HG02852 (cell line): ENCODE results near the gene GADD45GIP1.
"Not testable (repeated sequence)": the region's sequence is repeated elsewhere in the genome, so short reads cannot be mapped to it uniquely, and the experiment has no call there.

ENCODE experiments used
- ATAC-seq: cut with Tn5 transposase; IDR thresholded peaks from one replicate; pipeline ENCODE4 v1.9.1; 2021; ENCODE audit warnings: mild to moderate bottlenecking, moderate library complexity; ENCODE audit not compliant: unreplicated experiment

The GADD45GIP1 gene

DNA sequence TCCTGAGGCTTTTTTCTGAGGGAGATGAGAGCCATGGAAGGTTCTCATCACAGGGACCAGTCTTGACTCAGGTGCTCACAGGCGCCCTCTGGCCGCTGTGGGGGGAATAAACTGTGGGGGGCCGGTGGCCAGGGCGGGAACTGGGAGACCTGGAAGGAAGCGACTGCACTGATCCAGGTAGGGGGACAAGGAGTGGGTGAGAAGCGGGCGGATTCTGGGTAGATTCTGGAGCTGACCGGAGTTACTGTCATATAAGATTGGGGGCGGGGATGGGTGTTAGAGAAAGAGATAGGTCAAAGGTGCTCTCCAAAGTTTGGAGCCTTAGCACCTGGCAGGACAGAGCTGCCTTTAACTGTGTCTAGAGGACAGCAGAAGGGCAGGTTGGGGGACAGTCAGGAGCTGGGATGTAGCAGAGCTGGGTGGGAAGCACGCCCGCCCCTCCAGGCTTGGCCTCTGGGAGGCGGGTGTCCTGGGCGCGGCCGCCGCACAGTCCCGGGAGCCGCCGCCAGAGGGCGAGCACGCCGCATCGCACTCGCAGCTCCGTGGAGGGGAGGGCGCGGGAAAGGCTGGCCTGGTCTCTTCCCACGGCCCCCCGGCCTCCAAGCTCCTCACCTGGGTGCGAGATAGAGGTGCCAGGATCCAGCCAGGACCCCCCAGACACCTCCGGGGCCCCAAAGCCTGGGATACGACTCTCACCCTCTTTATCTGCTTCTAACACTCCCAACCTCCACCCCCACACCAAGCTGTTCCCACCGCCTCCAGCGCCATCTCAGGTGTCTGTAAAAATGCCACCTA is 8.2 kb upstream of the GADD45GIP1 start:
- no peak for ATAC-seq

DNA sequence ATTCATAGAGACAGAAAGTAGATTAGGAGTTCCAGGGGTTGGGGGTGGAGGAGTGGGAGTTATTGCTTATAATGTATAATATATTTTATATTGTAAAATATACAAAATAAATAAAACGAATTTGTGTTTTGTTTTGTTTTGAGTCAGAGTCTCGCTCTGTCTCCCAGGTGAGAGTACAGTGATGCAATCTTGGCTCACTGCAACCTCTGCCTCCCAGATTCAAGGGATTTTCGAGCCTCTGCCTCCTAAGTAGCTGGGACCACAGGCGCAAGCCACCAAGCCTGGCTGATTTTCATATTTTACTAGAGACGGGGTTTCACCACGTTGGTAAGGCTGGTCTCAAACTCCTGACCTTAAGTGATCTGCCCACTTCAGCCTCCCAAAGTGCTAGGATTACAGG is 2.5 kb upstream of the GADD45GIP1 start:
- ATAC-seq, result no peak

DNA sequence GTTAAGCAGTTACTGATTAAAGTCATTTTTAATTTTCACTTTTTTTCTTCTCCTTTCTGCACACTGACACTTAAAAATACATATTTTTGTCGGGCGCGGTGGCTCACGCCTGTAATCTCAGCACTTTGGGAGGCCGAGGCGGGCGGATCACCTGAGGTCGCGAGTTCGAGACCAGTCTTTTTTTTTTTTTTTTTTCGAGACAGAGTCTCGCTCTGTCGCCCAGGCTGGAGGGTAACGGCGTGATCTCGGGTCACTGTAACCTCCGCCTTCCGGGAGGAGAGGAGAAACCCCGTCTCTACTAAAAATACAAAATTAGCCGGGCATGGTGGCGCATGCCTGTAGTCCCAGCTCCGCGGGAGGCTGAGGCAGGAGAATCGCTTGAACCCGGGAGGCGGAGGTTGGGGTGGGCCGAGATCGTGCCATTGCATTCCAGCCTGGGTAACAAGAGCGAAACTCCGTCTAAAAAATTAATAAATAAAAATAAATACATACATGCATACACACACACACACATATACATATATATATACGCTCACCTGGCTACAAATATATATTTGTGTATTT is 448 bp upstream of the GADD45GIP1 start:
- ATAC-seq, result not testable (repeated sequence)

DNA sequence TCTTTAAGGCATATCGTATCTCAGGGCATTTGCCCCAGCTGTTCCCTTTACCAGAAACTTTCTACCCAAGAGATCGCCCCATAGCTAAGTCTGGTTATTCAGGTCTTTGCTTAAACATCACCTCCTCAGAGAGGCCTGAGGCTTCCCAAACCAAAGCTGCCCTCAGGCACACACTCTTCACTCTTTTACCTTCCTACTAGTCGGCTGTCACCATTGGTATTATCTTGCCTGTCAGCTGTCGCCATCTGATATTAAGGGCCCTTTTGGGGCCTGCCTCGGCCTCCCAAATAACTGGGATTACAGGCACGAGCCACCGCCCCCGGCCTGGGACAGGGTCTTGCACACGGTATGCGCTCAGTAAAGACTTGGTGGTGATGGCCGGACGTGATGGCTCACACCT is 1.0 kb downstream of the GADD45GIP1 start:
- no peak for ATAC-seq

DNA sequence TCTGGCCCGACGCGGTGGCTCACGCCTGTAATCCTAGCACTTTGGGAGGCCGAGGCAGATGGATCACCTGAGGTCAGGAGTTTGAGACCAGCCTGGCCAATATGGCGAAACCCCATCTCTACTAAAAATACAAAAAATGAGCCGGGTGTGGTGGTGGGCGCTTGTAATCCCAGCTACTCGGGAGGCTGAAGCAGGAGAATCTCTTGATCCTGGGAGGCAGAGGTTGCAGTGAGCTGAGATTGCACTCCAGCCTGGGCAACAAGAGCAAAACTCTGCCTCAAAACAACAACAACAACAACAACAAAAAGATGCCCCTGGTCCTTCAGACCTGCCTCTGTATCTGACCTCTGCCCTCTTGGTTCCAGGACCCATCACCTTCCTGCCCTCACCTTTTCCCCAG is 1.4 kb downstream of the GADD45GIP1 start:
- not testable (repeated sequence) for ATAC-seq

DNA sequence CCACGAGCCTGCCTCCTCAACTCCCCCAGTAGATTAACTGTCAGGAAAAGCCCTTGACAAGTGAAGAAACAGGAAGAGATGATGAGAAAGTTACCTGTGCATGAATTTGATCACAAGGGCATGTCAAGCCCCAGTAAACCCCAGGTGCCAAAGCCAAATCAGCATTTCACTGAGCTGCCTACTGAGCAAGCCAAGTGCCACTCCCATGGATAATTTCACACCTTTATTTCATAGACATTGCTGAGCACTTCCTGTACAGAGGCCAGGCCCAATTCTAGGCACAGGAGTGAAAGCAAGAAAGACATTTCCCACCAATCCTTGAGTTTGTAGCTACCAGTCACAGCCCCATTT is 2.4 kb downstream of the GADD45GIP1 start:
- ATAC-seq, result no peak

DNA sequence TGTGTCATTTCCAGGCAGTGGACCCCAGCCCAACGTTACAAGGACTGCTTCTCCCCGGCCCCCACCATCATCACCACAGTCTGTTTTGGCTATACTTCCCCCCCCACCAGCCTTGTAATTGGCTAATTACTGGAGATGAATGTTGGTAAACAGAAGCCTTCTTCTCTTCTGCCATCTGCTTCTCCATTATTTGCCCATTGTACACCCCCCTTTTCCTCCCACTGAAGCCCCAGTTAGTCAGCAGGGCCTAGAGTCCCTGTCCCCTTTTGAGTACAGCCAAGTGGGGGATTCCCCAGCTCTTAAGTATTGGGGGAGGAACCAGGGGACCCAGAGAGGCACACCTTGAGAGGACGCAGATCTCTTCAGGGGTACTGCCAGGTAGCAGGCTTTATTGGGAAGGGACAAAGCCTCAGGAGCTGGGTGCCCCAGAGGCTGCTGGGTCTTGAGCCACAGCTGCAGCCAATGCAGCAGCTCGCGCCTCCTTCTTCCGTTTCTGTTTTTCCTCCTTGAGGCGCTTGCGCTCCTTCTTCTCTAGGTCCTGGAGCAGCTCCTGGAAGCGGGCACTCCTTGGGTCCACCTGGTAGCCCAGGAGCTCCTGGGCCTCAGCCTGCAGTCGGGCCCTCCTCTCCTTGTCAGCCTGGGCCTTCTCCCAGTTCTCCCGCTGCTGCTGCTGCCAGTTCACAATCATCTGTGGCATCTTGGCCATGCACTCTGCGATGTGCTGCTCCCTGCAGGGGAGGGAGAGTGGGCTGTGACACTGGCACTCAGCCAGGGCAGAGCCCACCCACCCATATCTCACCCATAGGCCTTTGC is 3.0 kb downstream of the GADD45GIP1 start:
- ATAC-seq, result no peak

DNA sequence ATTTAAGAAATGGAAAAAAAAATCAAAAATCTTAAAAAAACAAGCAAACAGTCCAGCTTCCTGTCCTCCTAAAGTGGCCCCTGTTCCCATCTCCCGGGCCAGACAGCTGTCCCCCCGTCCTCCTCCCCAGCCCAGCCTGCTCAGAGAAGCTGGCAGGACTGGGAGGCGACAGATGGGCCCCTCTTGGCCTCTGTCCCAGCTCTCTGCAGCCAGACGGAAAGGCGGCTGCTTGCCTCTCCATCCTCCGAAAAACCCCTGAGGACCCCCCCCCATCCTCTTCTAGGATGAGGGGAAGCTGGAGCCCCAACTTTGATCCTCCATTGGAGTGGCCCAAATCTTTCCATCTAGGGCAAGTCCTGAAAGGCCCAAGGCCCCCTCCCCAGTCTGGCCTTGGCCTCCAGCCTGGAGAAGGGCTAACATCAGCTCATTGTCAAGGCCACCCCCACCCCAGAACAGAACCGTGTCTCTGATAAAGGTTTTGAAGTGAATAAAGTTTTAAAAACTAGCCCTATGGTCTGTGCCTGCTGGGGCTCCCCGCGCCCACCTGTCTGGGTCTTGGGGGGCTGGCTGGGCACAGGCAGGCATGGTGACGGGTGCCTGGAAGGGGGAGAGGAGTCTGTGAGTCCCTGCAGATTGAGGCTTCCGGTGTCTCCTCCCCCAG is 3.8 kb downstream of the GADD45GIP1 start:
- ATAC-seq, result no peak

DNA sequence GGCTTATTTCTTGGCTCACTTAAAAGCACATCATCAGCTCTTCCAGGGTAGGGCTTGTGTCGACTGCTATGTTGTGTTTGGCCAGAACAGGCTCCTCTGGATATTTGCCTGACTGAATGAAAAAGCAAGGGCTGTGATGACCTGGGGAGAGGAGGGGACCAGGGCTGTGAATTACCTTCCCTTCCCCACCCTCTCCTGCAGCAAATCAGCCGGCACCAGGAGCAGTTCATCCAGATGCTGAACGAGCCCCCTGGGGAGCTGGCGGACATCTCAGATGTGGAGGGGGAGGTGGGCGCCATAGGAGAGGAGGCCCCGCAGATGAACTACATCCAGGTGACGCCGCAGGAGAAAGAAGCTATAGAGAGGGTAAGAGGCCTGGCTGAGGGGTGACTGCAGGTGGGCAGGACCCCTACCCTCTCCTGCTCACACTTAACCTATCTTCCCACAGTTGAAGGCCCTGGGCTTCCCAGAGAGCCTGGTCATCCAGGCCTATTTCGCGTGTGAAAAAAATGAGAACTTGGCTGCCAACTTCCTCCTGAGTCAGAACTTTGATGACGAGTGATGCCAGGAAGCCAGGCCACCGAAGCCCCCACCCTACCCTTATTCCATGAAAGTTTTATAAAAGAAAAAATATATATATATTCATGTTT is 4.4 kb downstream of the GADD45GIP1 start:
- ATAC-seq, result no peak

DNA sequence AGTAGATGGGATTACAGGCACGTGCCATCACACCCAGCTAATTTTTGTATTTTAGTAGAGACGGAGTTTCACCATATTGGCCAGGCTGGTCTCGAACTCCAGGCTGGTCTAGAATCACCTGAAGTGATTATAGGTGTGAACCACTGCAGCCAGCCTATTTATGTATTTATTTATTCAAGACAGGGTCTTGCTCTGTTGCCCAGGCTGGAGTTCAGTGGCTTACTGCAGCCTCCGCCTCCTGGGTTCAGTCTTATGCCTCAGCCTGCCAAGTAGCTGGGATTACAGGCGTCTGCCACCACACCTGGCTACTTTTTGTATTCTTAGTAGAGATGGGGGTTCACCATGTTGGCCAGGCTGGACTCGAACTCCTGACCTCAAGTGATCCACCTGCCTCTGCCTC is 5.0 kb downstream of the GADD45GIP1 start:
- ATAC-seq, result not testable (repeated sequence)

DNA sequence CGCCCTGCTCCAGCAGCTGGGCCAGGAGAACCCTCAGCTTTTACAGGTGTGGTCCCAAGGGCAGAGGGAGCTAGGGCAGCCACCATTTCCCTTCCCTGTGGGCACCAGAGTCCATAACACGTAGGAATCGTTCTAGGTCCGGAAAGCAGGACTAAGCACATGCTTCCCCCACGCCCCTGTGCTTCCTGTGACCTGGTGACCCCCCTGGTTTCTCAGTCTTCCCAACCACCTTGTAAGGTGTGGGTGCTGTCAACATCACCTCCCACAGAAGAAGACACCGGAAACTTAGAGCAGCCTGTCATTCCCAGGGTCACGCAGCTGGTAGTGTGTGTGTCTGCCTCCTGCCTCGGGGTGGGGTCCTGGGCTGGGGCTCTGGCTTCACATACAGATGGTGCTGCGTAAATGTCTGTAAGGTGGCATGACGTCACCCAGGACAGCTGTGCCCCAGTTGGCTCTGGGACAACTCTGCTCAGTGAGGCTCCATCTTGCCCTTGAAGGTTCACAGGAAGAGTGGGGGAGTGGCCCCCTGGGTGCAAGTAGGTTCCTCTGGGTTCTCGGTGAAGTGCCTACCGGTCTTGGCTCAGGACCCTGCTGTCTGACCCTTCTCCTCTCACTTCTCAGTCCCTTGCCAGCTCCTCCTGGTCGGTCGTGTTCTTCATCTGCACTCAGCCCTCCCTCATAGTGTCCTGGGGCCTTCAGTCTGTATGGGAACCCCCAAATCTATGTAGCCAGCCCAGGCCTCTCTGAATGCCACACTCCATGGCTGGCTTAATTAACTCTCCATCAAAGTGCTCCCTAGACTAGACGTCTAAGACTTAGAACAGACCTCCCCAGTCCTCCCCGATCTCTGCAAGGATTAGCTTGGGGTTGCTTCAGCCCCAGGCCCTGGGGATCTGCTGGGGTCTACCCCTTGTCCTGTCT is 7.4 kb downstream of the GADD45GIP1 start:
- ATAC-seq, result no peak

DNA sequence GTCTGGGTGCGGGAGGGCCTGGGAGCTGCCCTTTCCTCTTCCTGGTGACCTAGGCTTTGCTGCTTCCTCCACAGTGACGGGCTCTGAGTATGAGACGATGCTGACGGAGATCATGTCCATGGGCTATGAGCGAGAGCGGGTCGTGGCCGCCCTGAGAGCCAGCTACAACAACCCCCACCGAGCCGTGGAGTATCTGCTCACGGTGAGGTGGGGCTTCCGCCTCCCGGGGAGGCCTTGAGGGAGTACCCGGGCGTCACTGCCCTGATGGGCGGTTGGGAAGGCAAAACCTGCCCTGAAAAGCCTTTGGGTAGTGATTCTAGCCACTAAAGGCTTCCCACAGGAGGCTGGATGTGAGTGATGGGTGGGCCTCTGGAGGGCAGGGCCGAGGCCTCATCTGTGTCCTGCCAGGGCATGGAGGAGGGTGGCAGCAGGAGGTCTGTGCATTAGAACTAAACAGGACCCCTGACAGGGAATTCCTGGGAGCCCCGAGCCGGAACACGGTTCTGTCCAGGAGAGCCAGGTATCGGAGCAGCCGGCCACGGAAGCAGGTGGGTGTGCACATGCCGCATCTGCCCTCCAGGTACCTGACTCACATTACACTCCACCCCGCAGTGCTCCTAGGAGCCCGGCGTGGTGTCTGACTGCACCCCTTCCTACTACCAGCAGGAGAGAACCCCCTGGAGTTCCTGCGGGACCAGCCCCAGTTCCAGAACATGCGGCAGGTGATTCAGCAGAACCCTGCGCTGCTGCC is 8.2 kb downstream of the GADD45GIP1 start:
- no peak for ATAC-seq

DNA sequence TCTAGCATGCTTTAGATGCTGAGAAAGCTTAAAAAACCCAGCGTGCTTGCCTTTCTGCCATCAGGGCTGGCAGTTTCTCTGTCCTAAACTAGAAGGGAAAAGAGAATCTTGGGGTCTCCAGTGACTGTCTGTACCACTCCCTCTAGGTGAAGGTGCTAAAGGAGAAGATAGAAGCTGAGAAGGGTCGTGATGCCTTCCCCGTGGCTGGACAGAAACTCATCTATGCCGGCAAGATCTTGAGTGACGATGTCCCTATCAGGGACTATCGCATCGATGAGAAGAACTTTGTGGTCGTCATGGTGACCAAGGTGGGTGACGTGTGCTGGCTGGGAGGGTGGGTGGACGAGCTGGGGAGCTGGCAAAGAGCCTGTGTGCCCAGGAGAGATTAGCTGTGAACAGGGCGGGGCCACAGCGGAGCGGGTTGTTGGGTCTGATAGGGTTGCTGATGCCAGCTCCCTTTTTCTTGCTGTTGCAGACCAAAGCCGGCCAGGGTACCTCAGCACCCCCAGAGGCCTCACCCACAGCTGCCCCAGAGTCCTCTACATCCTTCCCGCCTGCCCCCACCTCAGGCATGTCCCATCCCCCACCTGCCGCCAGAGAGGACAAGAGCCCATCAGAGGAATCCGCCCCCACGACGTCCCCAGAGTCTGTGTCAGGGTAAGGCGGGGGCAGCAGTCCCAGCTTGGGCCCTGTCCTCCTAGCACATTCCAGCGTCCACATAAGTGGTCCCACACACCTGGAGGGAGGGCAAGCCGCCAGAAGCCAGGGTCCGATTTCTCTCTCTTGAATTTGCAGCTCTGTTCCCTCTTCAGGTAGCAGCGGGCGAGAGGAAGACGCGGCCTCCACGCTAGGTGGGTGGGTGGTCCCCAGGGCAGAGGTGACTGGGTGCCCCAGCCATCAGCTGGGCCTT is 9.1 kb downstream of the GADD45GIP1 start:
- no peak for ATAC-seq

DNA sequence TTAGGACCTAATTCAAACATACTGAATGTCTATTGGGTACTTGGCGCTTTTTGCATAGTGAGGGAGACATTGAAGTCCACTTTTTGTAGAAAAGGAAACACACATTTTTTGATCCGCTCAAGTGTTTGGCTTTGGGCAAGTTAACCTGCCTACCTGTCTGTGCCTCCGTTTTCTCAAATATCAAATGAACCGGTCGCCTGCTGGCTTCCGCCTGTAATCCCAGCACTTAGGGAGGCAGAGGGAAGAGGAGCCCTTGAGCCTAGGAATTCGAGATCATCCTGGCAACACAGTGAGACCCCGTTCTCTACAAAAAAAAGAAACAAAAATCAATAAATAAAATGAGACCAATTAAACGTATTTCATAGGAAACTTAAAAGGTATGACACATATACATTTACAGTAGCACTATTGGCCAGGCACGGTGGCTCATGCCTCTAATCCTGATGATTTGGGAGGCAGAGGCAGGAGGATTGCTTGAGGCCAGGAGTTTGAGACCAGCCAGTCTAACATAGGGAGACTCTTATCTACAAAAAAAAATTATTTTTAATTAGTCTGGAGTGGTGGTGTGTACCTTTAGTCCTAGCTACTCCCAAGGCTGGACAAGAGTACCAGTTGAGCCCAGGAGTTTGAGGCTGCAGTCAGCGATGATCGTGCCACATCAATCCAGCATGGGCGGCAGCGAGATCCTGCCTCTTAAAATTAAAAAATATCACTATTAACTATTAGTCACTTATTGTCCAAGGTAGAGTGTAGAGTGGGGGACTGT is 10.1 kb downstream of the GADD45GIP1 start:
- ATAC-seq, result no peak

DNA sequence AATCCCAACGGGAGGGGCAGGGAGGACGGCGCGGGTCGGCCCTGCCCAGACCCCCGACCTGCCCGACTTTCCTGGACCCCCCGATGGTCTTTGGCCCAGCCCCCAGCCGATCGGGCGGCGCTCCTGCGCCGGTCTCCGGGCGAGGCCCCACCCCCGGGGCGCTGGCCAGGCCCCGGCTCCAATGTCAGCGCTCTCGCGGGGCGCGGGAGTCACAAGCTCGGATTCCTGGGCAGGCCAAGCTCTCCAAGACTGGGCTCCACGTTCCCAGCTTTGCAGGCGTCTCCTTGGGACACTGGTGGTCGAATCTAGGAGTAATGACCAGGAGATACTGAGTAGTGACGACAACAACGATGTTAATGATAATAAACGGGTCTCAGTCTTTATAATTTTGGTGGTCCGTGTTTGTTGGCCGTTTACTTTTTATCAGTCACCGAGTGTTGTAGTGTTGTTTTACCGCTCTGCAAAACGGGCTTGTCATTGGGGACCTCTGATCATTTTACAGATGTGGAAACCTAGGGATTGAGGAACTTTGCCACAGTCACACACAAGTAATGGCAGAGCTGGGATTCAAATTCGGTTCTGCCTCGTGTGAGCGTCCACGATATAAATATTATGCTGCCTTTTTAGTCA is 10.8 kb downstream of the GADD45GIP1 start:
- ATAC-seq, result peak; percentile 31

DNA sequence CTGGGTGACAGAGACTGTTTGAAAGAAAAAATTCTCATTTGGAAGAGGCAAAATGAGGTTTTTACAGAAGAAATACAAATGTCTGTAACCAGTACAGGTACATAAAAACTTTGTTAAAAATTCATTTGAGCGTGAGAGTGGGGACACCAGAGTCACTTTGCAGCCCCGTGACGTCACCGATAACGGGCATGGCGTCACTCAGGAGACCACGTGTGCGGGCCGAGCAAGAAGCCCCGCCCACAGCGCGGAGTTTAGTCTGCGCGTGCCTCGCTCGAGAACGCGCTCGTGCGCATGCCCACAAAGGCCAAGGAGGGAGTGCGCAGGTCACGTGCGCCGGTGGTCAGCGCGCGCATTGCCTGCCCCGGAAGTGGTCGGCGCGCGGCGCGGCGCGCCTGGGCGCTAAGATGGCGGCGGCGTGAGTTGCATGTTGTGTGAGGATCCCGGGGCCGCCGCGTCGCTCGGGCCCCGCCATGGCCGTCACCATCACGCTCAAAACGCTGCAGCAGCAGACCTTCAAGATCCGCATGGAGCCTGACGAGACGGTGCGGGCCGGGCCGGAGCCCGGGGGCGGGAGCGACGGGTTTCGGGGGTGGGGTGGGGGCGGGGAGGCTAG is 11.4 kb downstream of the GADD45GIP1 start, which contains the start of gene RAD23A:
Gene RAD23A, plus strand, starts transcription at position 384 of the 613 bp plus-strand sequence. Its CDS starts 87 bp downstream, at position 471.
- peak; percentile 80 for ATAC-seq
